Measurements from ENCODE around the gene TFIP11.

DNA sequence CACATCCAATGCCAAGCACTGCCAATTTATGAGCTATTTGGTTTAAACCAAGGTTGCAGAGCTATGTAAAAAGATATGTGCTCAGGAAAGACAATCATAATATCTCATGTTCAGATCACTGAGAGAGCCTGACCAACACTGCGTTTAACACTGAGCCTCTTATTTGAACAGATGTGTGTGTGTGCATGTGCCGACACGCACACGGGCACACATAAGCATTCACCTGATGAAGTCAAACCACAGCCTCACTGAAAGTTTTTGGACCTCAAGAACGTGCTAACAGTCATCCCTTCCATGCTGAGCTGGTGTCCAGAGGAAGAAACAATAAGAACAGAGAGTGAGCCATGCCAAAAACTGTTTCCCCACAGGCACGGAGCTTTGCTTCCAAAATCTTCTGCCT lies 52.1 kb downstream of the TFIP11 start:
- TF ChIP-seq MTA3 (IDR thresholded peaks at IDR 0.05; ENCODE audit: borderline replicate concordance), result no peak
- TF ChIP-seq, protein P1, sequence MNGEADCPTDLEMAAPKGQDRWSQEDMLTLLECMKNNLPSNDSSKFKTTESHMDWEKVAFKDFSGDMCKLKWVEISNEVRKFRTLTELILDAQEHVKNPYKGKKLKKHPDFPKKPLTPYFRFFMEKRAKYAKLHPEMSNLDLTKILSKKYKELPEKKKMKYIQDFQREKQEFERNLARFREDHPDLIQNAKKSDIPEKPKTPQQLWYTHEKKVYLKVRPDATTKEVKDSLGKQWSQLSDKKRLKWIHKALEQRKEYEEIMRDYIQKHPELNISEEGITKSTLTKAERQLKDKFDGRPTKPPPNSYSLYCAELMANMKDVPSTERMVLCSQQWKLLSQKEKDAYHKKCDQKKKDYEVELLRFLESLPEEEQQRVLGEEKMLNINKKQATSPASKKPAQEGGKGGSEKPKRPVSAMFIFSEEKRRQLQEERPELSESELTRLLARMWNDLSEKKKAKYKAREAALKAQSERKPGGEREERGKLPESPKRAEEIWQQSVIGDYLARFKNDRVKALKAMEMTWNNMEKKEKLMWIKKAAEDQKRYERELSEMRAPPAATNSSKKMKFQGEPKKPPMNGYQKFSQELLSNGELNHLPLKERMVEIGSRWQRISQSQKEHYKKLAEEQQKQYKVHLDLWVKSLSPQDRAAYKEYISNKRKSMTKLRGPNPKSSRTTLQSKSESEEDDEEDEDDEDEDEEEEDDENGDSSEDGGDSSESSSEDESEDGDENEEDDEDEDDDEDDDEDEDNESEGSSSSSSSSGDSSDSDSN (IDR thresholded peaks at IDR 0.05; ENCODE audit: borderline replicate concordance in 1 of 2, low read depth in 2 of 2, low read length in 2 of 2), result no peak
- TF ChIP-seq RBM14 (IDR thresholded peaks at IDR 0.05; ENCODE audit: borderline replicate concordance, insufficient read depth, low read depth, low read length), result no peak
- TF ChIP-seq ZFX (CRISPR knock-in tag; IDR thresholded peaks at IDR 0.05), result no peak
- TF ChIP-seq, protein P2, sequence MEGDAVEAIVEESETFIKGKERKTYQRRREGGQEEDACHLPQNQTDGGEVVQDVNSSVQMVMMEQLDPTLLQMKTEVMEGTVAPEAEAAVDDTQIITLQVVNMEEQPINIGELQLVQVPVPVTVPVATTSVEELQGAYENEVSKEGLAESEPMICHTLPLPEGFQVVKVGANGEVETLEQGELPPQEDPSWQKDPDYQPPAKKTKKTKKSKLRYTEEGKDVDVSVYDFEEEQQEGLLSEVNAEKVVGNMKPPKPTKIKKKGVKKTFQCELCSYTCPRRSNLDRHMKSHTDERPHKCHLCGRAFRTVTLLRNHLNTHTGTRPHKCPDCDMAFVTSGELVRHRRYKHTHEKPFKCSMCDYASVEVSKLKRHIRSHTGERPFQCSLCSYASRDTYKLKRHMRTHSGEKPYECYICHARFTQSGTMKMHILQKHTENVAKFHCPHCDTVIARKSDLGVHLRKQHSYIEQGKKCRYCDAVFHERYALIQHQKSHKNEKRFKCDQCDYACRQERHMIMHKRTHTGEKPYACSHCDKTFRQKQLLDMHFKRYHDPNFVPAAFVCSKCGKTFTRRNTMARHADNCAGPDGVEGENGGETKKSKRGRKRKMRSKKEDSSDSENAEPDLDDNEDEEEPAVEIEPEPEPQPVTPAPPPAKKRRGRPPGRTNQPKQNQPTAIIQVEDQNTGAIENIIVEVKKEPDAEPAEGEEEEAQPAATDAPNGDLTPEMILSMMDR (IDR thresholded peaks at IDR 0.05 in 2 of 3, conservative IDR thresholded peaks at IDR 0.05 in 1 of 3; ENCODE audit: insufficient read depth in 2 of 3, low read depth in 1 of 3, low read length in 3 of 3), result no peak
- no peak for TF ChIP-seq RBM22 (IDR thresholded peaks at IDR 0.05; ENCODE audit: low read depth, low read length, poor library complexity, severe bottlenecking)
- no peak for TF ChIP-seq ERF (CRISPR knock-in tag; IDR thresholded peaks at IDR 0.05)
- TF ChIP-seq, protein P3, sequence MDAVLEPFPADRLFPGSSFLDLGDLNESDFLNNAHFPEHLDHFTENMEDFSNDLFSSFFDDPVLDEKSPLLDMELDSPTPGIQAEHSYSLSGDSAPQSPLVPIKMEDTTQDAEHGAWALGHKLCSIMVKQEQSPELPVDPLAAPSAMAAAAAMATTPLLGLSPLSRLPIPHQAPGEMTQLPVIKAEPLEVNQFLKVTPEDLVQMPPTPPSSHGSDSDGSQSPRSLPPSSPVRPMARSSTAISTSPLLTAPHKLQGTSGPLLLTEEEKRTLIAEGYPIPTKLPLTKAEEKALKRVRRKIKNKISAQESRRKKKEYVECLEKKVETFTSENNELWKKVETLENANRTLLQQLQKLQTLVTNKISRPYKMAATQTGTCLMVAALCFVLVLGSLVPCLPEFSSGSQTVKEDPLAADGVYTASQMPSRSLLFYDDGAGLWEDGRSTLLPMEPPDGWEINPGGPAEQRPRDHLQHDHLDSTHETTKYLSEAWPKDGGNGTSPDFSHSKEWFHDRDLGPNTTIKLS (IDR thresholded peaks at IDR 0.05; ENCODE audit: borderline replicate concordance, low read depth), result no peak
- no peak for TF ChIP-seq YBX1 (IDR thresholded peaks at IDR 0.05)
